ENCODE results near the gene NAGLU. TPM values are rescaled to one million over a fixed set of nuclear protein-coding genes. Genes with fewer than 3 reads are reported as not detected.
A peak's percentile ranks its signal among the peaks of the same experiment; 100 is the strongest.

Gene NAGLU
- polyA plus RNA-seq, 3 donors: 10.4 to 32.9 (median 24.9) TPM

GRCh38 chr17:42541041-42541833 lies 5.2 kb downstream of the NAGLU start:
- Histone ChIP-seq H3K9me3 (replicated peaks in 1 of 2; ENCODE audit: control insufficient read depth in 1 of 2, insufficient read depth in 1 of 2, low read length in 2 of 2) (no peaks in the 10 kb centered on the region), H3K36me3 (replicated peaks in 1 of 2; ENCODE audit: control insufficient read depth in 1 of 2, insufficient read depth in 2 of 2, low read length in 2 of 2) (peaks cover 48 to 60% of the 10 kb centered on the region in 2 donors), H3K27ac (ENCODE audit: low read depth in 1 of 2, low read length in 2 of 2) (no peak overlapping the region), H3K27me3 (ENCODE audit: control insufficient read depth in 2 of 2, insufficient read depth in 2 of 2, low read length in 2 of 2) (no peaks in the 10 kb centered on the region), H3K4me2 (replicated peaks; ENCODE audit: extremely low read depth, low read length, poor library complexity, severe bottlenecking) (no peak overlapping the region), H3K9ac (ENCODE audit: insufficient read depth, low read length, poor library complexity, severe bottlenecking) (no peak overlapping the region), H3K4me3 (replicated peaks in 1 of 3; ENCODE audit: low read depth in 2 of 3, low read length in 3 of 3) (no peak overlapping the region), H3K4me1 (ENCODE audit: control insufficient read depth in 1 of 2, insufficient read depth in 2 of 2, low read length in 2 of 2) (peaks cover 10 to 11% of the 10 kb centered on the region in 2 donors), H2AFZ (ENCODE audit: insufficient read depth, low read depth, low read length, poor library complexity, severe bottlenecking) (no peak overlapping the region), H4K20me1 (ENCODE audit: insufficient read depth, low read length) (peaks cover 21% of the 10 kb centered on the region), H3K79me2 (ENCODE audit: insufficient read depth, low read length) (peaks cover 13% of the 10 kb centered on the region)
- no peaks in the 10 kb centered on the region for H3K9me3 Mint-ChIP-seq
- WGBS (ENCODE audit: insufficient coverage): 84% methylated on average over 10 of the region's 17 CpGs
- H3K27me3 Mint-ChIP-seq (ENCODE audit: low read depth in 3 of 3): peaks cover 0 to under 1% (median under 1%) of the 10 kb centered on the region in 3 donors
- TF ChIP-seq CTCF (IDR thresholded peaks at IDR 0.05): no peak
- H3K4me3 Mint-ChIP-seq: no peak overlapping the region
- DNase-seq: no peak
- H3K36me3 Mint-ChIP-seq: peaks cover 53 to 76% of the 10 kb centered on the region in 2 donors
- peak overlapping the region in 2 of 7 donors; percentile 30 to 70 for H3K27ac Mint-ChIP-seq
- intact Hi-C loops (cut with micrococcal nuclease): no loop called here
- peaks cover 15% of the 10 kb centered on the region for H3K4me1 Mint-ChIP-seq

- no peak overlapping the region for H3K27ac ChIP-seq (ENCODE audit: low read depth in 1 of 2, low read length in 2 of 2)
- DNase-seq: no peak
- Mint-ChIP-seq H3K4me3 (no peak overlapping the region), H3K9me3 (peaks cover 0 to 4% (median 0%) of the 10 kb centered on the region in 7 donors), H3K27ac (no peak overlapping the region), H3K4me1 (peaks cover 2% of the 10 kb centered on the region), H3K27me3 (ENCODE audit: low read depth in 3 of 3) (peaks cover 10 to 18% (median 17%) of the 10 kb centered on the region in 3 donors), H3K36me3 (peaks cover 53 to 74% of the 10 kb centered on the region in 2 donors)
- no peak overlapping the region for H3K9ac ChIP-seq (ENCODE audit: insufficient read depth, low read length, poor library complexity, severe bottlenecking)
- H3K27me3 ChIP-seq (ENCODE audit: control insufficient read depth in 2 of 2, insufficient read depth in 2 of 2, low read length in 2 of 2): peaks cover 4 to 12% of the 10 kb centered on the region in 2 donors
- peaks cover 45 to 57% of the 10 kb centered on the region in 2 donors for H3K36me3 ChIP-seq (replicated peaks in 1 of 2; ENCODE audit: control insufficient read depth in 1 of 2, insufficient read depth in 2 of 2, low read length in 2 of 2)
- no peak overlapping the region for H3K4me2 ChIP-seq (replicated peaks; ENCODE audit: extremely low read depth, low read length, poor library complexity, severe bottlenecking)
- WGBS (ENCODE audit: insufficient coverage): 97% methylated on average over 37 of the region's 39 CpGs
- H2AFZ ChIP-seq (ENCODE audit: insufficient read depth, low read depth, low read length, poor library complexity, severe bottlenecking): no peak overlapping the region
- intact Hi-C loops (cut with micrococcal nuclease): no loop called here
- no peaks in the 10 kb centered on the region for H3K9me3 ChIP-seq (replicated peaks in 1 of 2; ENCODE audit: control insufficient read depth in 1 of 2, insufficient read depth in 1 of 2, low read length in 2 of 2)
- no peak for TF ChIP-seq CTCF (IDR thresholded peaks at IDR 0.05)
- H3K4me3 ChIP-seq (replicated peaks in 1 of 3; ENCODE audit: low read depth in 2 of 3, low read length in 3 of 3): no peak overlapping the region
- H4K20me1 ChIP-seq (ENCODE audit: insufficient read depth, low read length): peaks cover 19% of the 10 kb centered on the region
- no peaks in the 10 kb centered on the region for H3K79me2 ChIP-seq (ENCODE audit: insufficient read depth, low read length)
- H3K4me1 ChIP-seq (ENCODE audit: control insufficient read depth in 1 of 2, insufficient read depth in 2 of 2, low read length in 2 of 2): peaks cover 2 to 5% of the 10 kb centered on the region in 2 donors
Measured at GRCh38 chr17:42543190-42544079, 7.4 kb downstream of the NAGLU start.
